HepG2 (cell line): ENCODE data around the gene TLR9. TPM values are rescaled to one million over a fixed set of nuclear protein-coding genes. Genes with fewer than 3 reads are reported as not detected.
A peak's percentile ranks its signal among the peaks of the same experiment; 100 is the strongest.

Source experiments
- ATAC-seq: fragments of 200-7000 bp; cut with Tn5 transposase; 3 replicates; pipeline ENCODE4 v1.9.1; 2020; ENCODE audit warnings: mild to moderate bottlenecking, moderate library complexity
- BruUV-seq: library from RNA; stranded (reverse); fragments of 400-500 nt; replicated peaks from 2 replicates; lab custom pipeline; 2021; lab: Mats Ljungman, UMichigan
- CTCF ChIA-PET: fragments of 300-600 bp; formaldehyde crosslinking; extraction: SDS; loops from one replicate; lab custom pipeline; 2021; ENCODE audit warnings: low total read pairs, inconsistent platforms, low intra/inter-chr PET ratio; lab: Yijun Ruan, JAX
- POLR2A ChIA-PET: fragments of 350-600 bp; sonication (Branson Sonifier 250); formaldehyde crosslinking; loops from one replicate; lab custom pipeline; 2020; ENCODE audit warnings: antibody characterized with exemption, inconsistent platforms; lab: Yijun Ruan, JAX
- DNase-seq: peaks from one replicate; pipeline ENCODE4 v3.0.0-alpha.2; 2015; ENCODE audit warnings: low spot score
- FAIRE-seq: peaks from 3 replicates; lab custom pipeline; 2011; peaks lifted over from hg19 to GRCh38; lab: Jason Lieb, UNC
- H2AFZ ChIP-seq: one replicate; pipeline ENCODE4 v1.6.1; 2011; ENCODE audit warnings: low read length, inconsistent platforms
- H3K27ac ChIP-seq: fragments of 300-600 bp; 3 replicates; pipeline ENCODE4 v1.8.0; 2011; ENCODE audit warnings: mixed run types, mild to moderate bottlenecking, mixed read lengths, low read length, inconsistent platforms; ENCODE audit not compliant: insufficient read depth; ENCODE audit errors: extremely low read length
- H3K27me3 ChIP-seq, 2 experiments: fragments of 200-600 bp in 1 of 2; 2 replicates in 1 of 2; 3 replicates in 1 of 2; pipeline versions ENCODE4 v1.6.0 to v1.8.0; 2011; ENCODE audit warnings: low read length in 2 of 2, mild to moderate bottlenecking in 2 of 2, moderate library complexity in 2 of 2, inconsistent platforms in 1 of 2; ENCODE audit not compliant: insufficient read depth in 2 of 2, control insufficient read depth in 1 of 2
- H3K36me3 ChIP-seq, 2 experiments: fragments of 200-600 bp in 1 of 2; replicated peaks in 1 of 2; 2 replicates in 1 of 2; 3 replicates in 1 of 2; pipeline versions ENCODE4 v1.5.1 to v1.8.0; 2011; ENCODE audit warnings: low read length in 2 of 2, inconsistent platforms in 1 of 2; ENCODE audit not compliant: insufficient read depth in 2 of 2, control insufficient read depth in 1 of 2
- H3K4me1 ChIP-seq: 2 replicates; pipeline ENCODE4 v1.5.1; 2012; ENCODE audit warnings: low read length, inconsistent platforms; ENCODE audit not compliant: insufficient read depth
- H3K4me2 ChIP-seq: 2 replicates; pipeline ENCODE4 v1.6.0; 2011; ENCODE audit warnings: low read depth, low read length, inconsistent platforms
- H3K4me3 ChIP-seq, 3 experiments: fragments of 200-600 bp in 1 of 3; sonication (generic), shearing (Covaris generic) in 1 of 3; replicated peaks in 1 of 3; 2 replicates each; pipeline ENCODE4 v1.5.1; 2011 to 2016; ENCODE audit warnings: low read length in 3 of 3, inconsistent platforms in 2 of 3, low read depth in 2 of 3, mild to moderate bottlenecking in 2 of 3, control low read depth in 1 of 3, mixed read lengths in 1 of 3; ENCODE audit not compliant: insufficient read depth in 1 of 3
- H3K79me2 ChIP-seq: one replicate; pipeline ENCODE4 v1.6.1; 2011; ENCODE audit warnings: low read length, inconsistent platforms; ENCODE audit not compliant: insufficient read depth
- H3K9ac ChIP-seq: 2 replicates; pipeline ENCODE4 v1.6.0; 2011; ENCODE audit warnings: mild to moderate bottlenecking, low read depth, low read length, inconsistent platforms; ENCODE audit not compliant: insufficient read depth
- H3K9me3 ChIP-seq: 2 replicates; pipeline ENCODE4 v1.5.1; 2012; ENCODE audit warnings: mild to moderate bottlenecking, low read length
- H4K20me1 ChIP-seq: 2 replicates; pipeline ENCODE4 v1.6.0; 2011; ENCODE audit warnings: inconsistent platforms, mild to moderate bottlenecking, low read length, moderate library complexity; ENCODE audit not compliant: insufficient read depth
- MYC ChIP-seq: sonication (generic); formaldehyde crosslinking; IDR thresholded peaks from 2 replicates; pipeline ENCODE4 v1.9.0; 2021; ENCODE audit warnings: missing genetic modification reagents, borderline replicate concordance
- NFIB ChIP-seq: sonication (generic); formaldehyde crosslinking; IDR thresholded peaks from 2 replicates; pipeline ENCODE4 v1.9.0; 2021; ENCODE audit warnings: missing genetic modification reagents, mild to moderate bottlenecking, borderline replicate concordance
- ZBTB3 ChIP-seq: sonication (generic); formaldehyde crosslinking; IDR thresholded peaks from 2 replicates; pipeline ENCODE4 v1.4.0; 2020; ENCODE audit warnings: low read depth, mild to moderate bottlenecking, moderate library complexity, missing genetic modification reagents, borderline replicate concordance
- ZFYVE20 ChIP-seq: sonication (generic); formaldehyde crosslinking; IDR thresholded peaks from 2 replicates; pipeline ENCODE4 v1.8.0; 2023; ENCODE audit warnings: low read depth, mild to moderate bottlenecking, moderate library complexity, missing genetic modification reagents, borderline replicate concordance
- ZNF136 ChIP-seq: sonication (generic); formaldehyde crosslinking; IDR thresholded peaks from 2 replicates; pipeline ENCODE4 v1.8.1; 2022; ENCODE audit warnings: low read depth, mild to moderate bottlenecking, moderate library complexity, missing genetic modification reagents
- ZNF34 ChIP-seq: sonication (generic); formaldehyde crosslinking; IDR thresholded peaks from 2 replicates; pipeline ENCODE4 v1.4.0; 2020; ENCODE audit warnings: mild to moderate bottlenecking, missing genetic modification reagents, borderline replicate concordance
- ZNF556 ChIP-seq: sonication (generic); formaldehyde crosslinking; IDR thresholded peaks from 2 replicates; pipeline ENCODE4 v1.4.0; 2020; ENCODE audit warnings: mild to moderate bottlenecking, missing genetic modification reagents, borderline replicate concordance
- ZNF607 ChIP-seq: sonication (generic); formaldehyde crosslinking; IDR thresholded peaks from 2 replicates; pipeline ENCODE4 v1.5.1; 2020; ENCODE audit warnings: missing genetic modification reagents, mild to moderate bottlenecking, borderline replicate concordance
- ZNF746 ChIP-seq: sonication (generic); formaldehyde crosslinking; IDR thresholded peaks from 2 replicates; pipeline ENCODE4 v1.8.0; 2022; ENCODE audit warnings: mild to moderate bottlenecking, missing genetic modification reagents
- ZSCAN12 ChIP-seq: sonication (generic); formaldehyde crosslinking; IDR thresholded peaks from 2 replicates; pipeline ENCODE4 v1.9.0; 2021; ENCODE audit warnings: mild to moderate bottlenecking, missing genetic modification reagents
- ZSCAN22 ChIP-seq: sonication (generic); formaldehyde crosslinking; IDR thresholded peaks from 2 replicates; pipeline ENCODE4 v1.4.0; 2020; ENCODE audit warnings: mild to moderate bottlenecking, missing genetic modification reagents
- WGBS: methylation state at CpG from one replicate; pipeline ENCODE4 v1.1.6; 2017; ENCODE audit warnings: low lambda C conversion rate; 5-methylcytosine and 5-hydroxymethylcytosine counted together
- in situ Hi-C: cut with HindIII; loops from 2 replicates; pipeline ENCODE4 v1.10.0; 2017; ENCODE audit warnings: low pct_unique_long_range_greater_than_20kb; ENCODE audit not compliant: extremely low pct_ligation_motif_present
- intact Hi-C: fragments of 100-400 bp; cut with micrococcal nuclease; formaldehyde crosslinking; loops from one replicate; pipeline ENCODE4 v1.10.0; 2022; ENCODE audit not compliant: unreplicated experiment
- polyA plus RNA-seq, 8 experiments: library from polyadenylated mRNA; depleted of rRNA in 3 of 8; stranded (reverse) in 7 of 8; unstranded in 1 of 8; fragments of >200 nt; fragmentation: Illumina TruSeq in 4 of 8; extraction: Trizol in 4 of 8; gene quantifications; 2 replicates each; pipeline versions ENCODE4 v1.2.1 to v1.2.3, GENCODE V29; 2011 to 2016; ENCODE audit warnings: low read depth in 4 of 8, missing spikeins in 1 of 8, mixed read lengths in 1 of 8; ENCODE audit not compliant: insufficient read depth in 1 of 8
- total RNA-seq, 5 experiments: library from RNA; depleted of rRNA; stranded (reverse); fragments of >200 nt; fragmentation: Illumina TruSeq; extraction: Trizol; gene quantifications; 2 replicates each; pipeline ENCODE4 v1.2.3, GENCODE V29; 2016; ENCODE audit warnings: low read depth in 1 of 5
- TF ChIP-seq, protein P1 (sequence below): IDR thresholded peaks from 2 replicates; pipeline ENCODE4 v1.6.1; 2018; ENCODE audit warnings: missing genetic modification reagents
- TF ChIP-seq, protein P2 (sequence below): sonication (generic); formaldehyde crosslinking; IDR thresholded peaks from 2 replicates; pipeline ENCODE4 v1.4.0; 2020; ENCODE audit warnings: missing genetic modification reagents
- TF ChIP-seq, protein P3 (sequence below): sonication (generic); formaldehyde crosslinking; IDR thresholded peaks from 2 replicates; pipeline ENCODE4 v1.8.0; 2023; ENCODE audit warnings: mild to moderate bottlenecking, missing genetic modification reagents

TLR9 gene
- total and polyA plus RNA-seq, 2 of the 13 experiments (the other 11 are each of a cell fraction or from before 2014, with no cell fraction given) = not detected

DNA sequence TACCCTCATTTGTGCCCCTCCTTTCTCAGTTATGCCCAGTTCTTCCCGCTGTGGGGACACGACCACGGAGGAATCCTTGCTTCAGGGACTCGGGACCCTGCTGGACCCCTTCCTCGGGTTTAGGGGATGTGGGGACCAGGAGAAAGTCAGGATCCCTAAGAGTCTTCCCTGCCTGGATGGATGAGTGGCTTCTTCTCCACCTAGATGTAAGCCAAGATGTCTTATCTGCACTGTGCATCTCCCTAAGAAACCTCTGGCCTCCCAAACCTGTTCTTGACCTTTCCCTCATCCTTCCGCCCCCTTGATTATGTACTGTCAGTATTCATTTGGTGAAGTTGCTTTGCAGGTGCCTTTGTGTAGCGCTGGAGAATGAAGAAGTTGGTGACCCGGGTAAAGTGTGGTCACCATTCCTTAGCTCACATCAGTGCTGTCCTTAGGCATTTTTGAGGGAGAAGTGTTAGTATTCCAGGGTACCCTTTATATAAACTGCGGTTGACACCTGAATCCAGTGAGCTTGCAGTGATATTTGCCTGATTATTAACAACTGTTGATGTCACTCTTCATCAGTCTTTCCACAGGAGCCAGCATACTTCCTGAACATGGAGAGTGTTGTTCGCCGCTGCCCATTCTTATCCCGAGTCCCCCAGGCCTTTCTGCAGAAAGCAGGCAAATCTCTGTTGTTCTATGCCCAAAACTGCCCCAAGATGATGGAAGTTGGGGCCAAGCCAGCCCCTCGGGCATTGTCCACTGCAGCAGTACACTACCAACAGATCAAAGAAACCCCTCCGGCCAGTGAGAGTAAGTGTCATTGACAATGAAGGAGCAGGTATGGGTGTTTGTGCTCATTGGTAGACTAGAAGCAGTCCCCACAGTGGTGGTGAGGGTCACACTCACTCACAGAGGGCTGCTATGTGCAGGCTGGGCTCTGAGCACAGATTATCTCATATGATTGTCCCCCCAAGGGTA, 26.5 kb downstream of the TLR9 start (continued):
- TF ChIP-seq ZBTB3 = no peak
- no peak for TF ChIP-seq ZNF136 (CRISPR knock-in tag)
- TF ChIP-seq ZNF34 = 0 out of 2 replicates have a peak, but pooled peaks have one; percentile 41
- TF ChIP-seq NFIB (CRISPR knock-in tag) = no peak
- 0 out of 2 replicates have a peak, but pooled peaks have one; percentile 1 for TF ChIP-seq ZNF556 (CRISPR knock-in tag)
- TF ChIP-seq ZFYVE20 = no peak

DNA sequence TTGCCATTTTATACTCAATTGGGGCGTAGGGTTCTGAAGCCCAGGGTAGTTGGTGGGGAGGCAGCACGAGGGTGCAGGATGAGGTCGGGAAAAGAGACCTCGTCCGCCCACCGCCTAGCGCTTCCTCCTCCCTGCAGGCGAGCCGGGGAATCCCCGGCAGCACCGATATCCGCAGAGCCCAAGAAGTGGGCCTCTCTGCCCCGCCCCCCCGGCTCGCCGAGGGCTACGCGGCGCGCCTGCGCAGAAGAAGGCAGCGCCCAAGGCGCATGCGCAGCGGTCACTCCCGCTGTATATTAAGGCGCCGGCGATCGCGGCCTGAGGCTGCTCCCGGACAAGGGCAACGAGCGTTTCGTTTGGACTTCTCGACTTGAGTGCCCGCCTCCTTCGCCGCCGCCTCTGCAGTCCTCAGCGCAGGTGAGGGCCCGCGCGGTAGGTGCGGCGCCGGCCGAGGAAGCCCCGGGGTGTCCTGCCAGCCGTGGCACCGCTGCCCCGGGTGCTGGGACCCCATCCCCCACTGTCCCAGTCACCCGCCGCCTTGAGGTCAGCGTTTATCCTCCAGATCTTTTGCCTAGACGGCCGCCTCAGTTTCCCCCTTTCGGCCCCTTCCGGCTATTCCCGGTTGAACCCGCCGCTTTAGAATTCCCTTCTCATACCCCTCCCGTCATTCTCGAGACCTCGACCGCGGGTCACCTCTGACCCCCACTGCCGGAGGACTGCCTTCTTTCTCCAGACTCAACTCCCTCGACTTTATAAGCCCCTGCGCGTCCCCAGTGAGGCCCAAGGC, 27.4 kb downstream of the TLR9 start, which contains the start of gene ALAS1:
TSS of gene ALAS1 (plus strand) at position 319 of the 784 bp plus-strand sequence. CDS start 1,082 bp downstream, outside the sequence.
- intact Hi-C loops = loop anchor here (1.0 kb wide), 2 partner anchors 12 to 21 kb away; no protein-coding TSS in a partner anchor
- 0 out of 5 replicates have a peak, but pooled peaks cover 0 to 5% of the 10 kb centered on the region in 2 experiments for H3K27me3 ChIP-seq
- POLR2A ChIA-PET = interaction anchor here (0.8 to 4.3 kb wide), 6 partner anchors 9 to 43 kb away, joined by 3 to 24 read pairs (median 6); partner anchors contain the start of gene POC1A
- H3K4me1 ChIP-seq = peaks cover 67% of the 10 kb centered on the region
- H3K4me3 ChIP-seq = peak within 1 kb of the TSS; percentile 86 to 94 (median 90)
- peak within 1 kb of the TSS; percentile 1 for H2AFZ ChIP-seq
- H3K9ac ChIP-seq = peak within 1 kb of the TSS; percentile 88
- H3K27ac ChIP-seq = peak within 1 kb of the TSS; percentile 57
- H3K36me3 ChIP-seq = peaks cover 2 to 24% of the 10 kb centered on the region in 2 experiments
- peaks cover 11% of the 10 kb centered on the region for H3K79me2 ChIP-seq
- CTCF ChIA-PET = no interaction called here
- H3K4me2 ChIP-seq = peak within 1 kb of the TSS; percentile 90
- ATAC-seq (peak; percentile 91), DNase-seq (peak; percentile 82), FAIRE-seq (peak; percentile 49)
- TSS peak; percentile 73 for BruUV-seq
- in situ Hi-C loops = no loop called here
- no peaks in the 10 kb centered on the region for H3K9me3 ChIP-seq
- WGBS = under 1% methylated on average over 16 of the region's 71 CpGs
- H4K20me1 ChIP-seq = no peaks in the 10 kb centered on the region
- TF ChIP-seq ZNF607 (0 out of 2 replicates have a peak, but pooled peaks have one; percentile 74), ZNF746 (0 out of 2 replicates have a peak, but pooled peaks have one; percentile 53), ZSCAN12 (CRISPR knock-in tag) (no peak), ZSCAN22 (CRISPR knock-in tag) (no peak), MYC (CRISPR knock-in tag) (0 out of 2 replicates have a peak, but pooled peaks have one; percentile 31)
- TF ChIP-seq, protein P1, sequence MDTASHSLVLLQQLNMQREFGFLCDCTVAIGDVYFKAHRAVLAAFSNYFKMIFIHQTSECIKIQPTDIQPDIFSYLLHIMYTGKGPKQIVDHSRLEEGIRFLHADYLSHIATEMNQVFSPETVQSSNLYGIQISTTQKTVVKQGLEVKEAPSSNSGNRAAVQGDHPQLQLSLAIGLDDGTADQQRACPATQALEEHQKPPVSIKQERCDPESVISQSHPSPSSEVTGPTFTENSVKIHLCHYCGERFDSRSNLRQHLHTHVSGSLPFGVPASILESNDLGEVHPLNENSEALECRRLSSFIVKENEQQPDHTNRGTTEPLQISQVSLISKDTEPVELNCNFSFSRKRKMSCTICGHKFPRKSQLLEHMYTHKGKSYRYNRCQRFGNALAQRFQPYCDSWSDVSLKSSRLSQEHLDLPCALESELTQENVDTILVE (CRISPR knock-in tag) = peak; percentile 17; the same call in 1 of the 2 replicates
- TF ChIP-seq, protein P2, sequence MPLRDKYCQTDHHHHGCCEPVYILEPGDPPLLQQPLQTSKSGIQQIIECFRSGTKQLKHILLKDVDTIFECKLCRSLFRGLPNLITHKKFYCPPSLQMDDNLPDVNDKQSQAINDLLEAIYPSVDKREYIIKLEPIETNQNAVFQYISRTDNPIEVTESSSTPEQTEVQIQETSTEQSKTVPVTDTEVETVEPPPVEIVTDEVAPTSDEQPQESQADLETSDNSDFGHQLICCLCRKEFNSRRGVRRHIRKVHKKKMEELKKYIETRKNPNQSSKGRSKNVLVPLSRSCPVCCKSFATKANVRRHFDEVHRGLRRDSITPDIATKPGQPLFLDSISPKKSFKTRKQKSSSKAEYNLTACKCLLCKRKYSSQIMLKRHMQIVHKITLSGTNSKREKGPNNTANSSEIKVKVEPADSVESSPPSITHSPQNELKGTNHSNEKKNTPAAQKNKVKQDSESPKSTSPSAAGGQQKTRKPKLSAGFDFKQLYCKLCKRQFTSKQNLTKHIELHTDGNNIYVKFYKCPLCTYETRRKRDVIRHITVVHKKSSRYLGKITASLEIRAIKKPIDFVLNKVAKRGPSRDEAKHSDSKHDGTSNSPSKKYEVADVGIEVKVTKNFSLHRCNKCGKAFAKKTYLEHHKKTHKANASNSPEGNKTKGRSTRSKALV = no peak
- TF ChIP-seq, protein P3, sequence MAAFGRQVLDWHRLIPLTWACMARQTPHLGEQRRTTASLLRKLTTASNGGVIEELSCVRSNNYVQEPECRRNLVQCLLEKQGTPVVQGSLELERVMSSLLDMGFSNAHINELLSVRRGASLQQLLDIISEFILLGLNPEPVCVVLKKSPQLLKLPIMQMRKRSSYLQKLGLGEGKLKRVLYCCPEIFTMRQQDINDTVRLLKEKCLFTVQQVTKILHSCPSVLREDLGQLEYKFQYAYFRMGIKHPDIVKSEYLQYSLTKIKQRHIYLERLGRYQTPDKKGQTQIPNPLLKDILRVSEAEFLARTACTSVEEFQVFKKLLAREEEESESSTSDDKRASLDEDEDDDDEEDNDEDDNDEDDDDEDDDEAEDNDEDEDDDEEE (CRISPR knock-in tag) = no peak
